HepG2 (cell line): ENCODE measurements around the gene ZNF544. TPM values are rescaled to one million over a fixed set of nuclear protein-coding genes. Genes with fewer than 3 reads are reported as not detected.

Source experiments
- AHR ChIP-seq: IDR thresholded peaks from 2 replicates; pipeline ENCODE4 v1.6.1; 2018; ENCODE audit warnings: missing genetic modification reagents, missing compliant biosample characterization
- FIP1L1 ChIP-seq: fragments of 200-400 bp; formaldehyde crosslinking; IDR thresholded peaks from 2 replicates; pipeline ENCODE4 v1.6.1; 2018; ENCODE audit warnings: low read depth, mild to moderate bottlenecking, low read length, moderate library complexity, borderline replicate concordance; ENCODE audit not compliant: insufficient read depth
- HMGXB3 ChIP-seq: sonication (generic); formaldehyde crosslinking; IDR thresholded peaks from 2 replicates; pipeline ENCODE4 v1.4.0; 2020; ENCODE audit warnings: missing genetic modification reagents, borderline replicate concordance
- JUND ChIP-seq: sonication (generic); formaldehyde crosslinking; IDR thresholded peaks from 2 replicates; pipeline ENCODE4 v1.8.0; 2022; ENCODE audit warnings: mild to moderate bottlenecking, missing genetic modification reagents
- KMT2A ChIP-seq: sonication (generic); formaldehyde crosslinking; IDR thresholded peaks from 2 replicates; pipeline ENCODE4 v1.4.0; 2020; ENCODE audit warnings: missing genetic modification reagents
- NFYB ChIP-seq: sonication (generic); formaldehyde crosslinking; IDR thresholded peaks from 2 replicates; pipeline ENCODE4 v1.4.0; 2020; ENCODE audit warnings: missing genetic modification reagents
- PAWR ChIP-seq: sonication (generic); formaldehyde crosslinking; IDR thresholded peaks from 2 replicates; pipeline ENCODE4 v1.4.0; 2020; ENCODE audit warnings: missing genetic modification reagents, mild to moderate bottlenecking, borderline replicate concordance
- POLR2A ChIP-seq, 2 experiments: IDR thresholded peaks; 2 replicates each; pipeline ENCODE4 v1.6.1; 2011; ENCODE audit warnings: low read depth in 2 of 2, low read length in 2 of 2, mild to moderate bottlenecking in 1 of 2, moderate library complexity in 1 of 2; ENCODE audit not compliant: insufficient read depth in 1 of 2
- SALL1 ChIP-seq: sonication (generic); formaldehyde crosslinking; IDR thresholded peaks from 2 replicates; pipeline ENCODE4 v1.8.0; 2022; ENCODE audit warnings: mild to moderate bottlenecking, missing genetic modification reagents
- SNAPC2 ChIP-seq: sonication (generic); formaldehyde crosslinking; IDR thresholded peaks from 2 replicates; pipeline ENCODE4 v1.8.1; 2022; ENCODE audit warnings: mild to moderate bottlenecking, missing genetic modification reagents
- SRF ChIP-seq: IDR thresholded peaks from 2 replicates; pipeline ENCODE4 v1.6.1; 2011; ENCODE audit warnings: mild to moderate bottlenecking, low read depth, low read length, moderate library complexity
- TFAP4 ChIP-seq: sonication (generic); IDR thresholded peaks from 2 replicates; pipeline ENCODE4 v1.6.1; 2016; ENCODE audit warnings: low read depth, borderline replicate concordance
- ZFAT ChIP-seq: sonication (generic); formaldehyde crosslinking; conservative IDR thresholded peaks from 2 replicates; pipeline ENCODE4 v1.8.1; 2023; ENCODE audit warnings: missing genetic modification reagents, inconsistent platforms
- ZFP1 ChIP-seq: IDR thresholded peaks from 2 replicates; pipeline ENCODE4 v1.6.1; 2016
- ZHX1 ChIP-seq: sonication (generic); formaldehyde crosslinking; IDR thresholded peaks from 2 replicates; pipeline ENCODE4 v1.8.1; 2022; ENCODE audit warnings: low read depth, mild to moderate bottlenecking, missing genetic modification reagents
- ZNF10 ChIP-seq: sonication (generic); formaldehyde crosslinking; IDR thresholded peaks from 2 replicates; pipeline ENCODE4 v1.4.0; 2020; ENCODE audit warnings: mild to moderate bottlenecking, low read depth, missing genetic modification reagents, borderline replicate concordance
- ZNF234 ChIP-seq: sonication (generic); formaldehyde crosslinking; conservative IDR thresholded peaks from 2 replicates; pipeline ENCODE4 v1.5.1; 2020; ENCODE audit warnings: mild to moderate bottlenecking, missing genetic modification reagents
- ZNF501 ChIP-seq: sonication (generic); formaldehyde crosslinking; IDR thresholded peaks from 2 replicates; pipeline ENCODE4 v1.5.1; 2020; ENCODE audit warnings: mild to moderate bottlenecking, moderate library complexity, missing genetic modification reagents
- ZNF557 ChIP-seq: sonication (generic); formaldehyde crosslinking; IDR thresholded peaks from 2 replicates; pipeline ENCODE4 v1.4.0; 2020; ENCODE audit warnings: missing genetic modification reagents
- ZNF589 ChIP-seq: sonication (generic); formaldehyde crosslinking; conservative IDR thresholded peaks from 2 replicates; pipeline ENCODE4 v1.8.0; 2022; ENCODE audit warnings: mild to moderate bottlenecking, moderate library complexity, missing genetic modification reagents
- ZSCAN25 ChIP-seq: sonication (generic); formaldehyde crosslinking; IDR thresholded peaks from 2 replicates; pipeline ENCODE4 v1.8.0; 2022; ENCODE audit warnings: mild to moderate bottlenecking, missing genetic modification reagents
- polyA plus RNA-seq, 8 experiments: library from polyadenylated mRNA; depleted of rRNA in 3 of 8; stranded (reverse) in 7 of 8; unstranded in 1 of 8; fragments of >200 nt; fragmentation: Illumina TruSeq in 4 of 8; extraction: Trizol in 4 of 8; gene quantifications; 2 replicates each; pipeline versions ENCODE4 v1.2.1 to v1.2.3, GENCODE V29; 2011 to 2016; ENCODE audit warnings: low read depth in 4 of 8, missing spikeins in 1 of 8, mixed read lengths in 1 of 8; ENCODE audit not compliant: insufficient read depth in 1 of 8
- total RNA-seq, 5 experiments: library from RNA; depleted of rRNA; stranded (reverse); fragments of >200 nt; fragmentation: Illumina TruSeq; extraction: Trizol; gene quantifications; 2 replicates each; pipeline ENCODE4 v1.2.3, GENCODE V29; 2016; ENCODE audit warnings: low read depth in 1 of 5
- TF ChIP-seq, protein P1 (sequence below): sonication (generic); formaldehyde crosslinking; IDR thresholded peaks from 2 replicates; pipeline ENCODE4 v1.4.0; 2020; ENCODE audit warnings: mild to moderate bottlenecking, missing genetic modification reagents

The ZNF544 gene
- total and polyA plus RNA-seq, 2 of the 13 experiments (the other 11 are each of a cell fraction or from before 2014, with no cell fraction given) = 13.1 to 17.0 TPM

DNA sequence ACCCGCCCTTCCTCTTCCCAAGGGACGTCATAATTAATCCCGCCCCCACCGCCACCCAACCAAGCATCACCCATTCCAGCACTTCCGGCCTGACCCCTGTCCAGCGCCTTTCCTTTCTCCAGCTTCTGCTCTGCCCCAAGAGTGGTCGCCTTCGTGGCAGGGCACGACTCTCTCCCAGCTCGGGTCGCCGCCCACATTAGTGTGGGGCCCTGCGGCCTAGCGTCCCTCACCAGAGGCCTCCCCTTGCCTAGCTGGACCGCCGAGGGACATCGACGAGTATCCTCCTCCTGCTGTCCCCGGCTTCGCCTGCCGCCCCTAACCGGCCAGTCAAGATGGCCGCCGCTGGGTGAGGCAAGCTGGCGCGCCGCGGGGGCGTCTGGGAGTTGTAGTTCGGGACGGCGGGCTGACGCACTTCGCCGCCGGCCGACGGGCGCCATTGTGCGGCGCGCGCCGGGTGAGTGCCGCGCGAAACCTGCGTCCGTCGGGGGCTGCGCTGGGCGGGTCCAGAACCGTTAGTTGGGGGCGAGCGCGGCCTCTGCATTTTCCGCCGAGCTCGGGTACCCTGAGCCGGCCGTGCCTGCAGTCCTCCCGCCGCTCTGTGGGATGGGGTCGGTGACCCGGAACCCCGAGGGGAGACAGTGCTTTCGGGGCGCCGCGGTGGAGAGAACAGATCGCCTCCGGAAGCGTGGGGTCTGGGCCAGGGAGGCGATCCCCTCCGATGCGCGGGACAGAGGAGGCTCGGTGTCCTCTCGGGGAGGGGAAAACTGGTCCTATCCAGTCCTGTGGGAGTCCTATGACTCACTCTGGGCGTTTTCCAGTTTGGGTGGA, 45.5 kb upstream of the ZNF544 start, which contains the start of gene ZNF274 (continued):
- TF ChIP-seq ZNF557 (CRISPR knock-in tag) (no peak), ZNF10 (CRISPR knock-in tag) (no peak), ZHX1 (CRISPR knock-in tag) (peak; percentile 92), KMT2A (CRISPR knock-in tag) (peak; percentile 21; the same call in 1 of the 2 replicates), NFYB (CRISPR knock-in tag) (no peak), ZFP1 (no peak), ZNF234 (CRISPR knock-in tag) (peak; percentile 97), PAWR (CRISPR knock-in tag) (no peak), AHR (CRISPR knock-in tag) (peak; percentile 92; the same call in 1 of the 2 replicates), SRF (no peak), HMGXB3 (0 out of 2 replicates have a peak, but pooled peaks have one; percentile 20), POLR2A (IDR thresholded peaks at IDR 0.05; ENCODE audit: insufficient read depth in 1 of 2, low read depth in 2 of 2, low read length in 2 of 2) (peak; percentile 55 to 77), SNAPC2 (no peak), ZSCAN25 (no peak), JUND (0 out of 2 replicates have a peak, but pooled peaks have one; percentile 33), TFAP4 (peak; percentile 34; the same call in 1 of the 2 replicates), ZFAT (CRISPR knock-in tag) (no peak), FIP1L1 (no peak), ZNF589 (CRISPR knock-in tag) (peak; percentile 87), SALL1 (peak; percentile 57), ZNF501 (peak; percentile 98)
- TF ChIP-seq, protein P1, sequence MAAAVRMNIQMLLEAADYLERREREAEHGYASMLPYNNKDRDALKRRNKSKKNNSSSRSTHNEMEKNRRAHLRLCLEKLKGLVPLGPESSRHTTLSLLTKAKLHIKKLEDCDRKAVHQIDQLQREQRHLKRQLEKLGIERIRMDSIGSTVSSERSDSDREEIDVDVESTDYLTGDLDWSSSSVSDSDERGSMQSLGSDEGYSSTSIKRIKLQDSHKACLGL = peak; percentile 78; the same call in 1 of the 2 replicates
